Mesenchymal stem cell (in vitro differentiated cells and primary cell): Measurements from ENCODE around the gene ARMC3.

Source experiments
- DNase-seq: peaks from one replicate; pipeline ENCODE4 v3.0.0-alpha.2; 2013
- H2AFZ ChIP-seq: one replicate; pipeline ENCODE4 v1.6.1; 2013; ENCODE audit warnings: low read depth, mild to moderate bottlenecking, control low read depth, inconsistent platforms, low read length, moderate library complexity
- H2AK5ac ChIP-seq: 2 replicates; pipeline ENCODE4 v1.6.1; 2013; ENCODE audit warnings: low read length, moderate library complexity, mild to moderate bottlenecking, inconsistent platforms; ENCODE audit not compliant: severe bottlenecking
- H2BK120ac ChIP-seq: one replicate; pipeline ENCODE4 v1.6.1; 2013; ENCODE audit warnings: low read depth, mild to moderate bottlenecking, inconsistent platforms, low read length, moderate library complexity
- H2BK12ac ChIP-seq, 2 experiments: one replicate each; pipeline ENCODE4 v1.6.1; 2013; ENCODE audit warnings: inconsistent platforms in 2 of 2, low read length in 2 of 2, mild to moderate bottlenecking in 2 of 2, moderate library complexity in 2 of 2, control low read depth in 1 of 2
- H2BK15ac ChIP-seq: one replicate; pipeline ENCODE4 v1.6.1; 2013; ENCODE audit warnings: mild to moderate bottlenecking, low read depth, inconsistent platforms; ENCODE audit not compliant: poor library complexity, severe bottlenecking
- H2BK5ac ChIP-seq: 2 replicates; pipeline ENCODE4 v1.6.1; 2013; ENCODE audit warnings: low read depth, mild to moderate bottlenecking, low read length, control low read depth, inconsistent platforms; ENCODE audit not compliant: poor library complexity, severe bottlenecking
- H3K14ac ChIP-seq, 2 experiments: one replicate each; pipeline ENCODE4 v1.6.1; 2013; ENCODE audit warnings: inconsistent platforms in 2 of 2, low read length in 2 of 2, control low read depth in 1 of 2, mild to moderate bottlenecking in 1 of 2, moderate library complexity in 1 of 2
- H3K18ac ChIP-seq, 2 experiments: one replicate each; pipeline ENCODE4 v1.6.1; 2013; ENCODE audit warnings: inconsistent platforms in 2 of 2, low read length in 2 of 2, control low read depth in 1 of 2, low read depth in 1 of 2, mild to moderate bottlenecking in 1 of 2
- H3K23ac ChIP-seq, 2 experiments: one replicate each; pipeline ENCODE4 v1.6.1; 2013; ENCODE audit warnings: inconsistent platforms in 2 of 2, low read length in 2 of 2, mild to moderate bottlenecking in 2 of 2, moderate library complexity in 2 of 2, control low read depth in 1 of 2
- H3K27ac ChIP-seq: 2 replicates; pipeline ENCODE4 v1.5.1; 2013; ENCODE audit warnings: mild to moderate bottlenecking, moderate library complexity, low read length, control low read depth, inconsistent platforms; ENCODE audit not compliant: poor library complexity, severe bottlenecking
- H3K27me3 ChIP-seq, 2 experiments: 2 replicates each; pipeline versions ENCODE4 v1.6.1 to v1.7.0; 2013; ENCODE audit warnings: low read length in 2 of 2, mild to moderate bottlenecking in 2 of 2, moderate library complexity in 2 of 2, control low read depth in 1 of 2, inconsistent platforms in 1 of 2; ENCODE audit not compliant: control insufficient read depth in 1 of 2, insufficient read depth in 1 of 2
- H3K36me3 ChIP-seq, 2 experiments: 2 replicates each; pipeline versions ENCODE4 v1.6.1 to v1.7.0; 2013; ENCODE audit warnings: low read length in 2 of 2, control low read depth in 1 of 2, inconsistent platforms in 1 of 2, low read depth in 1 of 2, mild to moderate bottlenecking in 1 of 2; ENCODE audit not compliant: insufficient read depth in 2 of 2, control insufficient read depth in 1 of 2
- H3K4ac ChIP-seq, 2 experiments: one replicate each; pipeline ENCODE4 v1.6.1; 2013; ENCODE audit warnings: inconsistent platforms in 2 of 2, low read length in 2 of 2, mild to moderate bottlenecking in 2 of 2, moderate library complexity in 2 of 2, control low read depth in 1 of 2, low read depth in 1 of 2
- H3K4me1 ChIP-seq: 2 replicates; pipeline ENCODE4 v1.6.1; 2013; ENCODE audit warnings: low read depth, low read length, control low read depth; ENCODE audit not compliant: control insufficient read depth, insufficient read depth
- H3K4me2 ChIP-seq: 2 replicates; pipeline ENCODE4 v1.6.1; 2013; ENCODE audit warnings: low read length, mild to moderate bottlenecking, inconsistent platforms; ENCODE audit not compliant: poor library complexity, severe bottlenecking
- H3K4me3 ChIP-seq, 2 experiments: 2 replicates each; pipeline versions ENCODE4 v1.5.1 to v1.7.0; 2013; ENCODE audit warnings: low read length in 2 of 2, mild to moderate bottlenecking in 2 of 2, control low read depth in 1 of 2, low read depth in 1 of 2; ENCODE audit not compliant: insufficient read depth in 1 of 2
- H3K79me1 ChIP-seq: replicated peaks from 2 replicates; pipeline ENCODE4 v1.6.1; 2013; ENCODE audit warnings: mild to moderate bottlenecking, control low read depth, low read length, inconsistent platforms; ENCODE audit not compliant: poor library complexity, severe bottlenecking
- H3K9ac ChIP-seq: 2 replicates; pipeline ENCODE4 v1.7.0; 2013; ENCODE audit warnings: mild to moderate bottlenecking, low read length, moderate library complexity
- H3K9me3 ChIP-seq: 2 replicates; pipeline ENCODE4 v1.7.0; 2013; ENCODE audit warnings: mild to moderate bottlenecking, low read length; ENCODE audit not compliant: control insufficient read depth
- H4K8ac ChIP-seq: one replicate; pipeline ENCODE4 v1.6.1; 2013; ENCODE audit warnings: inconsistent platforms, mild to moderate bottlenecking, low read length, moderate library complexity
- H4K91ac ChIP-seq: one replicate; pipeline ENCODE4 v1.6.1; 2013; ENCODE audit warnings: mild to moderate bottlenecking, low read length, inconsistent platforms
- WGBS: methylation state at CpG from one replicate; pipeline ENCODE4 v1.1.7; 2013; ENCODE audit warnings: mixed read lengths; 5-methylcytosine and 5-hydroxymethylcytosine counted together

ARMC3 gene

GRCh38 chr10:23053036-23053435 is 125.2 kb downstream of the ARMC3 start:
- peak overlapping the region; percentile 51 for H2AFZ ChIP-seq
- no peak overlapping the region for H2AK5ac ChIP-seq
- no peak overlapping the region for H4K91ac ChIP-seq
- H3K4me2 ChIP-seq = no peak overlapping the region
- H3K18ac ChIP-seq = no peak overlapping the region
- no peak overlapping the region for H2BK15ac ChIP-seq
- no peak overlapping the region for H3K14ac ChIP-seq
- H2BK5ac ChIP-seq = no peak overlapping the region
- no peak overlapping the region for H4K8ac ChIP-seq
- no peaks in the 10 kb centered on the region for H3K36me3 ChIP-seq
- H2BK12ac ChIP-seq = no peak overlapping the region
- H3K79me1 ChIP-seq = no peaks in the 10 kb centered on the region
- H3K27ac ChIP-seq = no peak overlapping the region
- peaks cover 22 to 24% of the 10 kb centered on the region in 2 experiments for H3K27me3 ChIP-seq
- H3K4me1 ChIP-seq = no peaks in the 10 kb centered on the region
- no peaks in the 10 kb centered on the region for H3K9me3 ChIP-seq
- no peak overlapping the region for H3K23ac ChIP-seq
- no peak overlapping the region for H3K9ac ChIP-seq
- H3K4ac ChIP-seq = peak overlapping the region in 1 of 2 experiments; percentile 51
- peak; percentile 28 for DNase-seq
- 70% methylated on average over 1 of the region's 1 CpG for WGBS
- no peak overlapping the region for H3K4me3 ChIP-seq
- no peak overlapping the region for H2BK120ac ChIP-seq

DNA sequence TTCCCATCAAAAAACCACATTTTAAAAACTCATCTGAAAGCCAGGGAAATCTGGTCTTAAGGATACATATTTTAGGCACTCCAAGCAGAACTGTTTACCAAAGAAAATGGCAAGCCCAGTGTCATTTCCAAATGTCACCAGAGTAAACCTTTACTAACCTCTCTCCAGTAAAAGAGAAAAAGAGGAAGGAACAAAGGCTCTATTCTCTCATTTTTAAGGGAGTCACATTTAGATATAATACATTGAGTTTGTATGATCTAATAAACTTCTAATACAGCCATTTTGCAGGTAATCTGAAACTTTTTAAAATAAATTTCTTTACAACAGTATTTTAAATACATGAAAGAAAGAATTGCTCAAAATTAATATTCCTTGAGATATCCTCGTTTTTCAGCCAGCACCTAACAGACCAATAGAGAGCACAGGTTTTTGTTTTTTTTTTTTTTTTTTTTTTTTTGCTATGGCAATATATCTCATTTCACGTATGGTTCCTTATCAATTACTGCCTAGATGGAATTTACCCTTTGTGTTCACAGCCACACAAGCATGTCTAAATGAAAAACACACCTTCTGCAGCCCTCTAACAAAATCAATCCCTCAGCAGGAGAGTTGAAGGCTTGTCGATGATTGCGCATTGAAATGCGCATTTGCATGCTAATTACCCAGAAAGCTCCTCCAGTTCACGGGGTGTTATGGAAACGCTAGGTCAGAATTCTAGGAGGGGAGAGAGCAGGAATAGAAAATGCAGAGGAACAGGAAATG is 127.8 kb downstream of the ARMC3 start:
- no peaks in the 10 kb centered on the region for H3K79me1 ChIP-seq
- no peak overlapping the region for H2BK12ac ChIP-seq
- WGBS = 41% methylated on average over 6 of the region's 7 CpGs
- H3K9ac ChIP-seq = no peak overlapping the region
- H2AFZ ChIP-seq = no peak overlapping the region
- H3K4me3 ChIP-seq = no peak overlapping the region
- no peak for DNase-seq
- no peak overlapping the region for H3K27ac ChIP-seq
- peaks cover 2% of the 10 kb centered on the region for H3K9me3 ChIP-seq
- no peak overlapping the region for H3K14ac ChIP-seq
- H2BK15ac ChIP-seq = no peak overlapping the region
- H3K4me1 ChIP-seq = no peaks in the 10 kb centered on the region
- no peaks in the 10 kb centered on the region for H3K36me3 ChIP-seq
- H3K4ac ChIP-seq = no peak overlapping the region
- peaks cover 24 to 42% of the 10 kb centered on the region in 2 experiments for H3K27me3 ChIP-seq
- H4K91ac ChIP-seq = no peak overlapping the region
- H2BK120ac ChIP-seq = no peak overlapping the region
- no peak overlapping the region for H2AK5ac ChIP-seq
- no peak overlapping the region for H3K4me2 ChIP-seq
- H2BK5ac ChIP-seq = no peak overlapping the region
- H4K8ac ChIP-seq = no peak overlapping the region
- H3K23ac ChIP-seq = no peak overlapping the region
- no peak overlapping the region for H3K18ac ChIP-seq

GRCh38 chr10:23056186-23056579 is 128.3 kb downstream of the ARMC3 start:
- H2BK12ac ChIP-seq = no peak overlapping the region
- no peaks in the 10 kb centered on the region for H3K36me3 ChIP-seq
- H3K4me1 ChIP-seq = no peaks in the 10 kb centered on the region
- H3K4me2 ChIP-seq = no peak overlapping the region
- no peak overlapping the region for H3K18ac ChIP-seq
- no peak for DNase-seq
- H3K9ac ChIP-seq = no peak overlapping the region
- no peak overlapping the region for H2BK15ac ChIP-seq
- no peaks in the 10 kb centered on the region for H3K79me1 ChIP-seq
- H3K4me3 ChIP-seq = no peak overlapping the region
- H3K9me3 ChIP-seq = peaks cover 2% of the 10 kb centered on the region
- no peak overlapping the region for H3K4ac ChIP-seq
- 49% methylated on average over 3 of the region's 3 CpGs for WGBS
- H2AFZ ChIP-seq = no peak overlapping the region
- H2BK5ac ChIP-seq = no peak overlapping the region
- no peak overlapping the region for H2BK120ac ChIP-seq
- no peak overlapping the region for H3K23ac ChIP-seq
- H3K27ac ChIP-seq = no peak overlapping the region
- peaks cover 30 to 47% of the 10 kb centered on the region in 2 experiments for H3K27me3 ChIP-seq
- no peak overlapping the region for H4K8ac ChIP-seq
- H3K14ac ChIP-seq = no peak overlapping the region
- H4K91ac ChIP-seq = no peak overlapping the region
- H2AK5ac ChIP-seq = no peak overlapping the region

DNA sequence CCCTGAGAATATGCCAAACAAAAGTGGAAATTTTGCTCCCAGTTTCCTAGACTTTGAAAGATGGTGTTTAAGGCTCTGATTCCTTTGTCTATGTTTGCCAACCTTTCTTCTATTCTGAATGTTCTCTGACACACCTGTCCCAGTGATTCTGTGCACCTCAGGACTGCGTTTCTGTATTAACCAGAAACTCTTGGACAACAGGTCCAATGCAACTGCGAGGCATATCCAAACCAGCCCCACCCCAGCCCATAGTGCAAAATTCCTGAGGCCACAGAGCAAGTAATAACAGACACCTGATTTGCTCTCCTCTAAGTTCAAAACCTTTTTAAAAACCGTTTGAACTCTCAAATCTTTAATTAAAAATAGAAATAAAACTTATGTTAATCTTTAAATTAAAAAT is 130.5 kb downstream of the ARMC3 start:
- no peak overlapping the region for H3K23ac ChIP-seq
- no peak overlapping the region for H4K8ac ChIP-seq
- no peak overlapping the region for H3K9ac ChIP-seq
- WGBS = 67% methylated on average over 2 of the region's 3 CpGs
- no peak overlapping the region for H3K4ac ChIP-seq
- H3K4me1 ChIP-seq = peaks cover under 1% of the 10 kb centered on the region
- H3K18ac ChIP-seq = no peak overlapping the region
- H3K27ac ChIP-seq = no peak overlapping the region
- peaks cover 2% of the 10 kb centered on the region for H3K9me3 ChIP-seq
- no peak overlapping the region for H3K14ac ChIP-seq
- no peak for DNase-seq
- no peaks in the 10 kb centered on the region for H3K36me3 ChIP-seq
- H2BK120ac ChIP-seq = no peak overlapping the region
- H3K79me1 ChIP-seq = no peaks in the 10 kb centered on the region
- H2AFZ ChIP-seq = no peak overlapping the region
- no peak overlapping the region for H3K4me3 ChIP-seq
- H3K27me3 ChIP-seq = peaks cover 23 to 47% of the 10 kb centered on the region in 2 experiments
- no peak overlapping the region for H2BK5ac ChIP-seq
- H2BK15ac ChIP-seq = no peak overlapping the region
- no peak overlapping the region for H2AK5ac ChIP-seq
- no peak overlapping the region for H2BK12ac ChIP-seq
- no peak overlapping the region for H4K91ac ChIP-seq
- no peak overlapping the region for H3K4me2 ChIP-seq
